Neural cell (in vitro differentiated cells): Measurements from ENCODE around the gene HP. TPM values are rescaled to one million over a fixed set of nuclear protein-coding genes. Genes with fewer than 3 reads are reported as not detected.

ENCODE experiments used
- H2AFZ ChIP-seq: fragments of 200-600, 300-800 bp; sonication (generic), shearing (Covaris generic); 2 replicates; pipeline ENCODE4 v1.6.0; 2014; ENCODE audit warnings: low read depth, mild to moderate bottlenecking, antibody characterized with exemption, low read length, moderate library complexity
- H3F3A ChIP-seq: fragments of 200-600 bp; shearing (Covaris generic); 2 replicates; pipeline ENCODE4 v1.6.1; 2016; ENCODE audit warnings: mild to moderate bottlenecking, moderate library complexity, mixed read lengths, antibody characterized with exemption, low read length; ENCODE audit not compliant: insufficient read depth, poor library complexity, severe bottlenecking
- H3K27ac ChIP-seq: fragments of 200-600, 300-800 bp; sonication (generic), shearing (Covaris generic); 2 replicates; pipeline ENCODE4 v1.5.1; 2014; ENCODE audit warnings: mild to moderate bottlenecking, low read length, moderate library complexity
- H3K27me3 ChIP-seq: fragments of 300-800, 200-600 bp; sonication (generic), shearing (Covaris generic); 2 replicates; pipeline ENCODE4 v1.6.0; 2014; ENCODE audit warnings: mild to moderate bottlenecking, low read depth, low read length, moderate library complexity; ENCODE audit not compliant: insufficient read depth
- H3K36me3 ChIP-seq: fragments of 300-800, 200-600 bp; sonication (generic), shearing (Covaris generic); 2 replicates; pipeline ENCODE4 v1.5.1; 2014; ENCODE audit warnings: mild to moderate bottlenecking, antibody characterized with exemption, low read length, moderate library complexity; ENCODE audit not compliant: insufficient read depth
- H3K4me2 ChIP-seq: fragments of 300-800, 200-600 bp; sonication (generic), shearing (Covaris generic); 2 replicates; pipeline ENCODE4 v1.6.0; 2014; ENCODE audit warnings: mild to moderate bottlenecking, low read length
- H3K4me3 ChIP-seq: fragments of 300-800, 200-600 bp; sonication (generic), shearing (Covaris generic); 2 replicates; pipeline ENCODE4 v1.5.1; 2014; ENCODE audit warnings: mild to moderate bottlenecking, low read length, moderate library complexity
- H3K79me2 ChIP-seq: fragments of 200-600 bp; shearing (Covaris generic); replicated peaks from 2 replicates; pipeline ENCODE4 v1.6.0; 2014; ENCODE audit warnings: mild to moderate bottlenecking, low read length, moderate library complexity; ENCODE audit not compliant: insufficient read depth
- H3K9ac ChIP-seq: fragments of 300-800, 200-600 bp; sonication (generic), shearing (Covaris generic); 2 replicates; pipeline ENCODE4 v1.6.1; 2016; ENCODE audit warnings: mild to moderate bottlenecking, low read length, mixed read lengths
- H3K9me2 ChIP-seq: fragments of 200-600 bp; shearing (Covaris generic); 2 replicates; pipeline ENCODE4 v1.6.1; 2016; ENCODE audit warnings: mild to moderate bottlenecking, low read length, mixed read lengths; ENCODE audit not compliant: insufficient read depth
- H3K9me3 ChIP-seq: fragments of 200-600, 300-800 bp; sonication (generic), shearing (Covaris generic); 2 replicates; pipeline ENCODE4 v1.6.1; 2016; ENCODE audit warnings: mild to moderate bottlenecking, mixed run types, low read length, moderate library complexity, mixed read lengths
- H4K20me1 ChIP-seq: fragments of 200-600 bp; shearing (Covaris generic); 2 replicates; pipeline ENCODE4 v1.6.1; 2016; ENCODE audit warnings: mild to moderate bottlenecking, mixed run types; ENCODE audit not compliant: insufficient read depth
- CTCF ChIP-seq: fragments of 450-650 bp; IDR thresholded peaks from 2 replicates; pipeline ENCODE4 v1.5.1; 2014; ENCODE audit warnings: antibody characterized with exemption, mild to moderate bottlenecking, moderate library complexity; ENCODE audit not compliant: poor library complexity, severe bottlenecking
- EP300 ChIP-seq: fragments of 450-650 bp; conservative IDR thresholded peaks from 2 replicates; pipeline ENCODE4 v1.6.1; 2014; ENCODE audit warnings: antibody characterized with exemption, mild to moderate bottlenecking, moderate library complexity; ENCODE audit not compliant: poor library complexity, severe bottlenecking
- EZH2 ChIP-seq: fragments of 200-600, 300-800 bp; shearing (Covaris generic), sonication (generic); IDR thresholded peaks from 2 replicates; pipeline ENCODE4 v1.6.1; 2014; ENCODE audit warnings: antibody characterized with exemption, low read length, borderline replicate concordance, mild to moderate bottlenecking; ENCODE audit not compliant: insufficient read depth, poor library complexity, severe bottlenecking
- MXI1 ChIP-seq: fragments of 450-650 bp; conservative IDR thresholded peaks from 2 replicates; pipeline ENCODE4 v1.6.1; 2014; ENCODE audit warnings: antibody characterized with exemption, mild to moderate bottlenecking; ENCODE audit not compliant: poor library complexity, severe bottlenecking
- POLR2AphosphoS5 ChIP-seq: IDR thresholded peaks from 2 replicates; pipeline ENCODE4 v1.6.1; 2012
- RAD21 ChIP-seq: fragments of 450-650 bp; conservative IDR thresholded peaks from 2 replicates; pipeline ENCODE4 v1.6.1; 2014; ENCODE audit warnings: antibody characterized with exemption, mild to moderate bottlenecking, moderate library complexity
- REST ChIP-seq: IDR thresholded peaks from 2 replicates; pipeline ENCODE4 v1.6.1; 2012; ENCODE audit warnings: borderline replicate concordance
- SMC3 ChIP-seq: fragments of 450-650 bp; conservative IDR thresholded peaks from 2 replicates; pipeline ENCODE4 v1.6.1; 2014; ENCODE audit warnings: antibody characterized with exemption, mild to moderate bottlenecking, moderate library complexity; ENCODE audit not compliant: poor library complexity
- TAF1 ChIP-seq: IDR thresholded peaks from 2 replicates; pipeline ENCODE4 v1.6.1; 2012; ENCODE audit warnings: low read depth
- polyA plus RNA-seq: library from polyadenylated mRNA; depleted of rRNA; stranded (reverse); fragments of >200 nt; gene quantifications from 2 replicates; pipeline ENCODE4 v1.2.3, GENCODE V29; 2014

The HP gene
- polyA plus RNA-seq, 1 donor from 2014 or later, result not detected

DNA sequence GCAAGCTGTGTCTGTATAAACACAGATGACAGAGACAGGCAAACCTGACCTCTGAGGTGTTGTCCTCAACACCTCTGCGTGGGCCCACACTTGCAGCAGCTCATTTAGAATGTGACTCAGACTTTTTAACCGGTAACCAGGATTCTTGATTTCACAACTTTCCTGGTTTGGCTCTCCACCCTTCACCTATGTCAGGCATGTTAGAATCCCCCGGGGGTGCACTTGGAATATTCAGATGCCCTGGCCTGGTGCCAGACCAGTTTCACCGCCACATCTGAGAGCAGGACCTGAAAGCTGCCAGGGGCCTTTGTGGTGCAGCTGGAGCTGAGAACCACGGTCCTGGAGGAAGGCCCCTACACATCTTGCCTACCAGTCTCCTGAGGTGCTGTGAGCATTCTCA lies 40.9 kb upstream of the HP start:
- H4K20me1 ChIP-seq, result no peaks in the 10 kb centered on the region
- no peaks in the 10 kb centered on the region for H3K36me3 ChIP-seq
- H2AFZ ChIP-seq, result no peak overlapping the region
- no peaks in the 10 kb centered on the region for H3K79me2 ChIP-seq
- H3K9me2 ChIP-seq, result no peaks in the 10 kb centered on the region
- TF ChIP-seq POLR2AphosphoS5 (no peak), TAF1 (no peak), EP300 (no peak), MXI1 (no peak), SMC3 (no peak), CTCF (no peak), REST (no peak), EZH2 (no peak), RAD21 (no peak)
- no peaks in the 10 kb centered on the region for H3K27me3 ChIP-seq
- no peak overlapping the region for H3K27ac ChIP-seq
- H3K9me3 ChIP-seq, result no peaks in the 10 kb centered on the region
- no peak overlapping the region for H3K9ac ChIP-seq
- H3K4me2 ChIP-seq, result no peak overlapping the region
- H3F3A ChIP-seq, result no peaks in the 10 kb centered on the region
- H3K4me3 ChIP-seq, result no peak overlapping the region

- no peak for TF ChIP-seq RAD21
- no peak for TF ChIP-seq POLR2AphosphoS5
- TF ChIP-seq REST, result no peak
- no peak for TF ChIP-seq TAF1
- H3K36me3 ChIP-seq, result no peaks in the 10 kb centered on the region
- no peak overlapping the region for H3K27ac ChIP-seq
- H3K79me2 ChIP-seq, result no peaks in the 10 kb centered on the region
- no peak overlapping the region for H2AFZ ChIP-seq
- H3K9me3 ChIP-seq, result no peaks in the 10 kb centered on the region
- no peak overlapping the region for H3K4me3 ChIP-seq
- H4K20me1 ChIP-seq, result no peaks in the 10 kb centered on the region
- H3K4me2 ChIP-seq, result no peak overlapping the region
- H3K9me2 ChIP-seq, result no peaks in the 10 kb centered on the region
- H3K27me3 ChIP-seq, result no peaks in the 10 kb centered on the region
- H3F3A ChIP-seq, result no peaks in the 10 kb centered on the region
- H3K9ac ChIP-seq, result no peak overlapping the region
Measured at GRCh38 chr16:72013888-72014581, 40.3 kb upstream of the HP start.
